Measurements from ENCODE around the gene CBFA2T3. TPM values are rescaled to one million over a fixed set of nuclear protein-coding genes. Genes with fewer than 3 reads are reported as not detected.

Gene CBFA2T3
- total and polyA plus RNA-seq, 2 of the 8 experiments (the other 6 are each of a cell fraction or from before 2014, with no cell fraction given): 0.51 to 1.3 TPM

Other genes with a start within 250 kb of the CBFA2T3 start
- 63.6 and 67.5 TPM in 2 replicates for gene PIEZO1, start 192.0 kb downstream of the CBFA2T3 start, total RNA-seq (2021; fragmentation: NEBNext Ultra II Directional; extraction: Animal tissue kit (Norgen Biotek cat#: 25700))
- 42.3 and 62.6 TPM in 2 replicates for gene PIEZO1, start 192.0 kb downstream of the CBFA2T3 start, polyA plus RNA-seq (2011; rRNA removed)
- 95.4 and 96.5 TPM in 2 replicates for gene CDT1, start 173.4 kb downstream of the CBFA2T3 start, total RNA-seq (2021; fragmentation: NEBNext Ultra II Directional; extraction: Animal tissue kit (Norgen Biotek cat#: 25700))
- 76.7 and 141 TPM in 2 replicates for gene CDT1, start 173.4 kb downstream of the CBFA2T3 start, polyA plus RNA-seq (2011; rRNA removed)
- 221 and 244 TPM in 2 replicates for gene APRT, start 165.3 kb downstream of the CBFA2T3 start, total RNA-seq (2021; fragmentation: NEBNext Ultra II Directional; extraction: Animal tissue kit (Norgen Biotek cat#: 25700))
- 267 and 272 TPM in 2 replicates for gene APRT, start 165.3 kb downstream of the CBFA2T3 start, polyA plus RNA-seq (2011; rRNA removed)
- 17.8 and 22.4 TPM in 2 replicates for gene GALNS, start 120.3 kb downstream of the CBFA2T3 start, total RNA-seq (2021; fragmentation: NEBNext Ultra II Directional; extraction: Animal tissue kit (Norgen Biotek cat#: 25700))
- 8.9 and 12.7 TPM in 2 replicates for gene GALNS, start 120.3 kb downstream of the CBFA2T3 start, polyA plus RNA-seq (2011; rRNA removed)
- 94.0 and 98.7 TPM in 2 replicates for gene TRAPPC2L, start 120.1 kb downstream of the CBFA2T3 start, total RNA-seq (2021; fragmentation: NEBNext Ultra II Directional; extraction: Animal tissue kit (Norgen Biotek cat#: 25700))
- gene TRAPPC2L, start 120.1 kb downstream of the CBFA2T3 start, polyA plus RNA-seq (2011; rRNA removed): 113 and 133 TPM in 2 replicates
- not detected in 2 replicates for gene PABPN1L, start 110.5 kb downstream of the CBFA2T3 start, total RNA-seq (2021; fragmentation: NEBNext Ultra II Directional; extraction: Animal tissue kit (Norgen Biotek cat#: 25700))
- not detected in 2 replicates for gene PABPN1L, start 110.5 kb downstream of the CBFA2T3 start, polyA plus RNA-seq (2011; rRNA removed)
- gene ACSF3, start 116.6 kb upstream of the CBFA2T3 start, total RNA-seq (2021; fragmentation: NEBNext Ultra II Directional; extraction: Animal tissue kit (Norgen Biotek cat#: 25700)): 22.9 and 27.0 TPM in 2 replicates
- 15.6 and 23.6 TPM in 2 replicates for gene ACSF3, start 116.6 kb upstream of the CBFA2T3 start, polyA plus RNA-seq (2011; rRNA removed)
- 0.65 and 0.82 TPM in 2 replicates for gene CDH15, start 194.5 kb upstream of the CBFA2T3 start, total RNA-seq (2021; fragmentation: NEBNext Ultra II Directional; extraction: Animal tissue kit (Norgen Biotek cat#: 25700))
- gene CDH15, start 194.5 kb upstream of the CBFA2T3 start, polyA plus RNA-seq (2011; rRNA removed): 0.50 and 0.60 TPM in 2 replicates
- 10.6 and 11.1 TPM in 2 replicates for gene SLC22A31, start 223.3 kb upstream of the CBFA2T3 start, total RNA-seq (2021; fragmentation: NEBNext Ultra II Directional; extraction: Animal tissue kit (Norgen Biotek cat#: 25700))
- 7.7 and 7.9 TPM in 2 replicates for gene SLC22A31, start 223.3 kb upstream of the CBFA2T3 start, polyA plus RNA-seq (2011; rRNA removed)
- 19.8 and 21.9 TPM in 2 replicates for gene ZNF778, start 240.5 kb upstream of the CBFA2T3 start, total RNA-seq (2021; fragmentation: NEBNext Ultra II Directional; extraction: Animal tissue kit (Norgen Biotek cat#: 25700))
- 8.6 and 9.5 TPM in 2 replicates for gene ZNF778, start 240.5 kb upstream of the CBFA2T3 start, polyA plus RNA-seq (2011; rRNA removed)